GM19468 (cell line): Measurements from ENCODE around the gene INPP5A.
"Not testable (repeated sequence)": the region's sequence is repeated elsewhere in the genome, so short reads cannot be mapped to it uniquely, and the experiment has no call there.

ENCODE experiments used
- ATAC-seq: cut with Tn5 transposase; IDR thresholded peaks from one replicate; pipeline ENCODE4 v1.9.1; 2021; ENCODE audit warnings: mild to moderate bottlenecking, moderate library complexity, moderate number of reproducible peaks; ENCODE audit not compliant: unreplicated experiment; ENCODE audit errors: extremely low read depth

INPP5A gene

GRCh38 chr10:132725202-132725601 is 187.6 kb downstream of the INPP5A start:
- ATAC-seq, result no peak

- no peak for ATAC-seq
Observed at GRCh38 chr10:132726194-132726593, 188.6 kb downstream of the INPP5A start.

- ATAC-seq, result no peak
Observed at GRCh38 chr10:132726951-132727350, 189.4 kb downstream of the INPP5A start.

GRCh38 chr10:132727411-132727810 is 189.8 kb downstream of the INPP5A start:
- no peak for ATAC-seq

- no peak for ATAC-seq
Observed at GRCh38 chr10:132728321-132728720, 190.7 kb downstream of the INPP5A start.

GRCh38 chr10:132728741-132729140 is 191.2 kb downstream of the INPP5A start:
- no peak for ATAC-seq

GRCh38 chr10:132729810-132730572 is 192.4 kb downstream of the INPP5A start:
- ATAC-seq, result no peak

- no peak for ATAC-seq
Observed at GRCh38 chr10:132730573-132730953, 193.0 kb downstream of the INPP5A start.

- no peak for ATAC-seq
Observed at GRCh38 chr10:132732518-132732917, 194.9 kb downstream of the INPP5A start.

GRCh38 chr10:132733926-132734325 is 196.3 kb downstream of the INPP5A start:
- ATAC-seq, result no peak

GRCh38 chr10:132735341-132735775 is 197.8 kb downstream of the INPP5A start:
- ATAC-seq, result no peak

GRCh38 chr10:132735923-132736391 is 198.4 kb downstream of the INPP5A start:
- ATAC-seq, result no peak

GRCh38 chr10:132737390-132738048 is 199.9 kb downstream of the INPP5A start:
- no peak for ATAC-seq

- no peak for ATAC-seq
Observed at GRCh38 chr10:132738454-132739224, 201.1 kb downstream of the INPP5A start.

- ATAC-seq, result no peak
Observed at GRCh38 chr10:132739225-132739613, 201.6 kb downstream of the INPP5A start.

GRCh38 chr10:132740588-132740987 is 203.0 kb downstream of the INPP5A start:
- no peak for ATAC-seq

- no peak for ATAC-seq
Observed at GRCh38 chr10:132742167-132742836, 204.7 kb downstream of the INPP5A start.

GRCh38 chr10:132742837-132743194 is 205.2 kb downstream of the INPP5A start:
- ATAC-seq, result no peak

GRCh38 chr10:132743196-132743924 is 205.8 kb downstream of the INPP5A start:
- not testable (repeated sequence) for ATAC-seq
